Measurements from ENCODE around the gene ELANE.

Gene ELANE

GRCh38 chr19:843180-843835 is 8.8 kb upstream of the ELANE start:
- no peak for TF ChIP-seq EZH2phosphoT487 (IDR thresholded peaks at IDR 0.05; ENCODE audit: borderline replicate concordance)
- TF ChIP-seq, protein P1, sequence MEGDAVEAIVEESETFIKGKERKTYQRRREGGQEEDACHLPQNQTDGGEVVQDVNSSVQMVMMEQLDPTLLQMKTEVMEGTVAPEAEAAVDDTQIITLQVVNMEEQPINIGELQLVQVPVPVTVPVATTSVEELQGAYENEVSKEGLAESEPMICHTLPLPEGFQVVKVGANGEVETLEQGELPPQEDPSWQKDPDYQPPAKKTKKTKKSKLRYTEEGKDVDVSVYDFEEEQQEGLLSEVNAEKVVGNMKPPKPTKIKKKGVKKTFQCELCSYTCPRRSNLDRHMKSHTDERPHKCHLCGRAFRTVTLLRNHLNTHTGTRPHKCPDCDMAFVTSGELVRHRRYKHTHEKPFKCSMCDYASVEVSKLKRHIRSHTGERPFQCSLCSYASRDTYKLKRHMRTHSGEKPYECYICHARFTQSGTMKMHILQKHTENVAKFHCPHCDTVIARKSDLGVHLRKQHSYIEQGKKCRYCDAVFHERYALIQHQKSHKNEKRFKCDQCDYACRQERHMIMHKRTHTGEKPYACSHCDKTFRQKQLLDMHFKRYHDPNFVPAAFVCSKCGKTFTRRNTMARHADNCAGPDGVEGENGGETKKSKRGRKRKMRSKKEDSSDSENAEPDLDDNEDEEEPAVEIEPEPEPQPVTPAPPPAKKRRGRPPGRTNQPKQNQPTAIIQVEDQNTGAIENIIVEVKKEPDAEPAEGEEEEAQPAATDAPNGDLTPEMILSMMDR (conservative IDR thresholded peaks at IDR 0.05; ENCODE audit: low read length), result no peak
- Histone ChIP-seq H3K27me3 (ENCODE audit: insufficient read depth, low read length, poor library complexity, severe bottlenecking) (no peaks in the 10 kb centered on the region), H3K9ac (ENCODE audit: low read depth, low read length, poor library complexity, severe bottlenecking) (no peak overlapping the region), H3K4me3 (ENCODE audit: low read length, poor library complexity, severe bottlenecking) (no peak overlapping the region), H2AFZ (ENCODE audit: low read length) (no peak overlapping the region), H3K4me2 (ENCODE audit: low read depth, low read length, poor library complexity, severe bottlenecking) (no peak overlapping the region), H4K20me1 (ENCODE audit: insufficient read depth, low read length, poor library complexity, severe bottlenecking) (no peaks in the 10 kb centered on the region), H3F3A (ENCODE audit: low read depth) (no peaks in the 10 kb centered on the region), H3K4me1 (ENCODE audit: insufficient read depth, low read length, poor library complexity, severe bottlenecking) (no peaks in the 10 kb centered on the region), H3K9me3 (ENCODE audit: insufficient read depth, low read depth, low read length) (no peaks in the 10 kb centered on the region), H3K36me3 (ENCODE audit: insufficient read depth, low read length) (no peaks in the 10 kb centered on the region), H3K79me2 (ENCODE audit: insufficient read depth, low read length) (no peaks in the 10 kb centered on the region), H3K9me2 (replicated peaks; ENCODE audit: low read depth, low read length) (no peaks in the 10 kb centered on the region)

- no peaks in the 10 kb centered on the region for H3K9me2 ChIP-seq (replicated peaks; ENCODE audit: low read depth, low read length)
- H3K4me2 ChIP-seq (ENCODE audit: low read depth, low read length, poor library complexity, severe bottlenecking), result no peak overlapping the region
- H4K20me1 ChIP-seq (ENCODE audit: insufficient read depth, low read length, poor library complexity, severe bottlenecking), result no peaks in the 10 kb centered on the region
- H3K27me3 ChIP-seq (ENCODE audit: insufficient read depth, low read length, poor library complexity, severe bottlenecking), result no peaks in the 10 kb centered on the region
- no peaks in the 10 kb centered on the region for H3F3A ChIP-seq (ENCODE audit: low read depth)
- no peak overlapping the region for H2AFZ ChIP-seq (ENCODE audit: low read length)
- no peaks in the 10 kb centered on the region for H3K36me3 ChIP-seq (ENCODE audit: insufficient read depth, low read length)
- no peaks in the 10 kb centered on the region for H3K4me1 ChIP-seq (ENCODE audit: insufficient read depth, low read length, poor library complexity, severe bottlenecking)
- no peak overlapping the region for H3K9ac ChIP-seq (ENCODE audit: low read depth, low read length, poor library complexity, severe bottlenecking)
- H3K79me2 ChIP-seq (ENCODE audit: insufficient read depth, low read length), result no peaks in the 10 kb centered on the region
- TF ChIP-seq, protein P1 (conservative IDR thresholded peaks at IDR 0.05; ENCODE audit: low read length), result no peak
- TF ChIP-seq EZH2phosphoT487 (IDR thresholded peaks at IDR 0.05; ENCODE audit: borderline replicate concordance), result no peak
- no peaks in the 10 kb centered on the region for H3K9me3 ChIP-seq (ENCODE audit: insufficient read depth, low read depth, low read length)
- no peak overlapping the region for H3K4me3 ChIP-seq (ENCODE audit: low read length, poor library complexity, severe bottlenecking)
These were observed 8.1 kb upstream of the ELANE start for GRCh38 chr19:843836-844545.

- H3K79me2 ChIP-seq (ENCODE audit: insufficient read depth, low read length), result no peaks in the 10 kb centered on the region
- H3K36me3 ChIP-seq (ENCODE audit: insufficient read depth, low read length), result no peaks in the 10 kb centered on the region
- no peaks in the 10 kb centered on the region for H3K4me1 ChIP-seq (ENCODE audit: insufficient read depth, low read length, poor library complexity, severe bottlenecking)
- no peak overlapping the region for H2AFZ ChIP-seq (ENCODE audit: low read length)
- H4K20me1 ChIP-seq (ENCODE audit: insufficient read depth, low read length, poor library complexity, severe bottlenecking), result no peaks in the 10 kb centered on the region
- H3K9me2 ChIP-seq (replicated peaks; ENCODE audit: low read depth, low read length), result no peaks in the 10 kb centered on the region
- no peak overlapping the region for H3K4me2 ChIP-seq (ENCODE audit: low read depth, low read length, poor library complexity, severe bottlenecking)
- no peaks in the 10 kb centered on the region for H3F3A ChIP-seq (ENCODE audit: low read depth)
- TF ChIP-seq, protein P1 (conservative IDR thresholded peaks at IDR 0.05; ENCODE audit: low read length), result no peak
- TF ChIP-seq EZH2phosphoT487 (IDR thresholded peaks at IDR 0.05; ENCODE audit: borderline replicate concordance), result no peak
- H3K4me3 ChIP-seq (ENCODE audit: low read length, poor library complexity, severe bottlenecking), result no peak overlapping the region
- H3K9me3 ChIP-seq (ENCODE audit: insufficient read depth, low read depth, low read length), result no peaks in the 10 kb centered on the region
- no peaks in the 10 kb centered on the region for H3K27me3 ChIP-seq (ENCODE audit: insufficient read depth, low read length, poor library complexity, severe bottlenecking)
- H3K9ac ChIP-seq (ENCODE audit: low read depth, low read length, poor library complexity, severe bottlenecking), result no peak overlapping the region
These were observed 7.5 kb upstream of the ELANE start for GRCh38 chr19:844546-844971.
